IMR-90 (cell line): ENCODE data around the gene RSL1D1. TPM values are rescaled to one million over a fixed set of nuclear protein-coding genes. Genes with fewer than 3 reads are reported as not detected.

Experiments
- ATAC-seq: fragments of 200-7000 bp; cut with Tn5 transposase; 2 replicates; pipeline ENCODE4 v1.9.1; 2020; ENCODE audit warnings: low read depth, mild to moderate bottlenecking, moderate library complexity
- BruUV-seq: library from RNA; stranded (reverse); fragments of 400-500 nt; replicated peaks from 2 replicates; lab custom pipeline; 2021; lab: Mats Ljungman, UMichigan
- CTCF ChIA-PET: fragments of 300-600 bp; formaldehyde crosslinking; extraction: SDS; loops from one replicate; lab custom pipeline; 2021; ENCODE audit warnings: antibody characterized with exemption; lab: Yijun Ruan, JAX
- POLR2A ChIA-PET: fragments of 300-600 bp; sonication (Branson Sonifier 250); formaldehyde crosslinking; loops from one replicate; lab custom pipeline; 2022; ENCODE audit warnings: antibody characterized with exemption; ENCODE audit not compliant: unreplicated experiment; lab: Charles Lee
- DNase-seq: peaks from one replicate; pipeline ENCODE4 v3.0.0; 2013
- H2AFZ ChIP-seq: replicated peaks from 2 replicates; pipeline ENCODE3; 2013; ENCODE audit warnings: low read length, mild to moderate bottlenecking; ENCODE audit not compliant: poor library complexity
- H2AK5ac ChIP-seq: 2 replicates; pipeline ENCODE4 v1.6.1; 2013; ENCODE audit warnings: low read depth, low read length, inconsistent platforms
- H2AK9ac ChIP-seq: replicated peaks from 2 replicates; pipeline ENCODE3; 2013; ENCODE audit warnings: mild to moderate bottlenecking, low read depth, low read length, moderate library complexity; ENCODE audit not compliant: poor library complexity
- H2BK120ac ChIP-seq: 2 replicates; pipeline ENCODE4 v1.6.1; 2013; ENCODE audit warnings: low read depth, low read length, inconsistent platforms
- H2BK15ac ChIP-seq: 3 replicates; pipeline ENCODE4 v1.6.1; 2013; ENCODE audit warnings: low read depth, low read length, inconsistent platforms
- H2BK20ac ChIP-seq: 2 replicates; pipeline ENCODE4 v1.6.1; 2013; ENCODE audit warnings: low read depth, mild to moderate bottlenecking, inconsistent platforms, low read length, moderate library complexity
- H2BK5ac ChIP-seq: 2 replicates; pipeline ENCODE4 v1.6.1; 2013; ENCODE audit warnings: mild to moderate bottlenecking, low read depth, low read length, inconsistent platforms; ENCODE audit not compliant: poor library complexity, severe bottlenecking
- H3K14ac ChIP-seq: replicated peaks from 2 replicates; pipeline ENCODE4 v1.6.1; 2013; ENCODE audit warnings: low read depth, low read length, inconsistent platforms
- H3K18ac ChIP-seq: 2 replicates; pipeline ENCODE4 v1.6.1; 2013; ENCODE audit warnings: low read depth, low read length, control low read depth
- H3K23ac ChIP-seq: 2 replicates; pipeline ENCODE4 v1.6.1; 2013; ENCODE audit warnings: low read depth, low read length, inconsistent platforms
- H3K27ac ChIP-seq: 2 replicates; pipeline ENCODE4 v1.5.1; 2013; ENCODE audit warnings: mild to moderate bottlenecking, control low read depth, low read length; ENCODE audit not compliant: insufficient read depth
- H3K27me3 ChIP-seq: 2 replicates; pipeline ENCODE4 v1.6.1; 2013; ENCODE audit warnings: low read length; ENCODE audit not compliant: control insufficient read depth, insufficient read depth
- H3K36me3 ChIP-seq: 2 replicates; pipeline ENCODE4 v1.6.1; 2013; ENCODE audit warnings: low read length, mixed read lengths; ENCODE audit not compliant: control insufficient read depth, insufficient read depth
- H3K4ac ChIP-seq: 2 replicates; pipeline ENCODE4 v1.6.1; 2013; ENCODE audit warnings: low read depth, low read length, inconsistent platforms
- H3K4me1 ChIP-seq: 2 replicates; pipeline ENCODE4 v1.6.1; 2013; ENCODE audit warnings: low read length, mixed read lengths; ENCODE audit not compliant: control insufficient read depth, insufficient read depth
- H3K4me2 ChIP-seq: 2 replicates; pipeline ENCODE4 v1.6.1; 2013; ENCODE audit warnings: low read depth, mild to moderate bottlenecking, control low read depth, low read length, moderate library complexity
- H3K4me3 ChIP-seq: 2 replicates; pipeline ENCODE4 v1.5.1; 2013; ENCODE audit warnings: low read depth, mild to moderate bottlenecking, control low read depth, low read length, moderate library complexity; ENCODE audit not compliant: insufficient read depth
- H3K56ac ChIP-seq: 2 replicates; pipeline ENCODE4 v1.6.1; 2013; ENCODE audit warnings: low read length, inconsistent platforms; ENCODE audit not compliant: insufficient read depth; ENCODE audit errors: extremely low read depth
- H3K79me1 ChIP-seq, 2 experiments: 2 replicates each; pipeline ENCODE4 v1.6.1; 2013; ENCODE audit warnings: low read length in 2 of 2, inconsistent platforms in 1 of 2, low read depth in 1 of 2
- H3K9ac ChIP-seq: 2 replicates; pipeline ENCODE4 v1.6.1; 2013; ENCODE audit warnings: low read depth, low read length, control low read depth
- H3K9me1 ChIP-seq: 2 replicates; pipeline ENCODE4 v1.6.1; 2013; ENCODE audit warnings: low read length, inconsistent platforms; ENCODE audit not compliant: insufficient read depth
- H3K9me3 ChIP-seq: 2 replicates; pipeline ENCODE4 v1.6.1; 2013; ENCODE audit warnings: low read length; ENCODE audit not compliant: control insufficient read depth, insufficient read depth
- H4K20me1 ChIP-seq: 2 replicates; pipeline ENCODE4 v1.6.1; 2013; ENCODE audit warnings: low read length, inconsistent platforms; ENCODE audit not compliant: insufficient read depth
- H4K5ac ChIP-seq: 2 replicates; pipeline ENCODE4 v1.6.1; 2013; ENCODE audit warnings: mild to moderate bottlenecking, low read depth, low read length, control low read depth
- H4K8ac ChIP-seq, 2 experiments: 2 replicates each; pipeline ENCODE4 v1.6.1; 2013; ENCODE audit warnings: low read depth in 2 of 2, low read length in 2 of 2, control low read depth in 1 of 2, inconsistent platforms in 1 of 2
- H4K91ac ChIP-seq: 2 replicates; pipeline ENCODE4 v1.6.1; 2013; ENCODE audit warnings: low read depth, low read length, inconsistent platforms; ENCODE audit not compliant: insufficient read depth
- BHLHE40 ChIP-seq: fragments of 150-350 bp; IDR thresholded peaks from 2 replicates; pipeline ENCODE4 v1.6.1; 2016; ENCODE audit warnings: mild to moderate bottlenecking, low read depth, low read length
- CEBPB ChIP-seq: IDR thresholded peaks from 2 replicates; pipeline ENCODE4 v1.6.1; 2012; ENCODE audit warnings: low read depth, low read length, improper control_type of control experiment
- CHD1 ChIP-seq: IDR thresholded peaks from 2 replicates; pipeline ENCODE4 v1.6.1; 2012; ENCODE audit warnings: low read depth, low read length, improper control_type of control experiment
- FOS ChIP-seq: fragments of 150-350 bp; IDR thresholded peaks from 2 replicates; pipeline ENCODE4 v1.6.1; 2016; ENCODE audit warnings: low read depth, low read length
- MAFK ChIP-seq: IDR thresholded peaks from 2 replicates; pipeline ENCODE4 v1.6.1; 2012; ENCODE audit warnings: low read depth, low read length, improper control_type of control experiment
- MAZ ChIP-seq: IDR thresholded peaks from 2 replicates; pipeline ENCODE4 v1.6.1; 2012; ENCODE audit warnings: low read depth, mild to moderate bottlenecking, low read length, improper control_type of control experiment, moderate library complexity, borderline replicate concordance
- NFE2L2 ChIP-seq: fragments of 150-350 bp; IDR thresholded peaks from 2 replicates; pipeline ENCODE4 v1.6.1; 2016; ENCODE audit warnings: low read depth, mild to moderate bottlenecking, low read length
- POLR2A ChIP-seq: IDR thresholded peaks from 2 replicates; pipeline ENCODE4 v1.6.1; 2012; ENCODE audit warnings: mild to moderate bottlenecking, low read depth, low read length
- RAD21 ChIP-seq: IDR thresholded peaks from 2 replicates; pipeline ENCODE4 v1.6.1; 2012; ENCODE audit warnings: low read length, improper control_type of control experiment
- RCOR1 ChIP-seq: IDR thresholded peaks from 2 replicates; pipeline ENCODE4 v1.6.1; 2012; ENCODE audit warnings: mild to moderate bottlenecking, low read length, improper control_type of control experiment; ENCODE audit not compliant: insufficient replicate concordance
- RFX5 ChIP-seq: IDR thresholded peaks from 2 replicates; pipeline ENCODE4 v1.8.0; 2012; ENCODE audit warnings: low read depth, mild to moderate bottlenecking, low read length, moderate library complexity
- SMC3 ChIP-seq: fragments of 150-350 bp; IDR thresholded peaks from 2 replicates; pipeline ENCODE4 v1.6.1; 2016; ENCODE audit warnings: low read depth, mild to moderate bottlenecking, antibody characterized with exemption, low read length, moderate library complexity
- USF2 ChIP-seq: fragments of 150-350 bp; IDR thresholded peaks from 2 replicates; pipeline ENCODE4 v1.6.1; 2017; ENCODE audit warnings: mild to moderate bottlenecking, antibody characterized with exemption, low read length, low read depth
- WGBS, 2 experiments: methylation state at CpG; one replicate each; pipeline versions ENCODE4 v1.1.5 to v1.1.7; 2013; ENCODE audit warnings: missing lambda C conversion rate in 2 of 2; ENCODE audit not compliant: insufficient read length in 1 of 2; ENCODE audit errors: extremely low coverage in 2 of 2; 5-methylcytosine and 5-hydroxymethylcytosine counted together
- dilution Hi-C: fragments of 300-500 bp; cut with HindIII; formaldehyde crosslinking; loops from one replicate; pipeline ENCODE4 v1.14.3; 2018; ENCODE audit warnings: low sequenced_read_pairs; ENCODE audit not compliant: unreplicated experiment
- in situ Hi-C: fragments of 300-500 bp; cut with MboI; formaldehyde crosslinking; loops from 3 replicates; pipeline ENCODE4 v1.14.3; 2019; ENCODE audit warnings: low sequenced_read_pairs, inconsistent platforms, mixed read lengths
- intact Hi-C: fragments of 100-400 bp; cut with micrococcal nuclease; formaldehyde crosslinking; loops from 2 replicates; pipeline ENCODE4 v1.10.0; 2022
- polyA plus RNA-seq, 3 experiments: library from polyadenylated mRNA; depleted of rRNA; stranded (reverse); fragments of >200 nt; gene quantifications; 2 replicates each; pipeline ENCODE4 v1.2.3, GENCODE V29; 2012; ENCODE audit warnings: low replicate concordance in 1 of 3
- total RNA-seq: library from RNA; depleted of rRNA; stranded (reverse); fragments of >200 nt; gene quantifications from 2 replicates; pipeline ENCODE4 v1.2.3, GENCODE V29; 2012
- TF ChIP-seq, protein P1 (sequence below): fragments of 150-350 bp; IDR thresholded peaks from 2 replicates; pipeline ENCODE4 v1.6.1; 2016; ENCODE audit warnings: low read depth, mild to moderate bottlenecking, low read length, moderate library complexity, borderline replicate concordance
- TF ChIP-seq, protein P2 (sequence below): conservative IDR thresholded peaks from 2 replicates; pipeline ENCODE4 v1.5.1; 2012; ENCODE audit warnings: mild to moderate bottlenecking, low read depth, low read length, improper control_type of control experiment

The RSL1D1 gene
- total and polyA plus RNA-seq, 2 of the 4 experiments (the other 2 are of a cell fraction) = 63.8 to 77.4 TPM

DNA sequence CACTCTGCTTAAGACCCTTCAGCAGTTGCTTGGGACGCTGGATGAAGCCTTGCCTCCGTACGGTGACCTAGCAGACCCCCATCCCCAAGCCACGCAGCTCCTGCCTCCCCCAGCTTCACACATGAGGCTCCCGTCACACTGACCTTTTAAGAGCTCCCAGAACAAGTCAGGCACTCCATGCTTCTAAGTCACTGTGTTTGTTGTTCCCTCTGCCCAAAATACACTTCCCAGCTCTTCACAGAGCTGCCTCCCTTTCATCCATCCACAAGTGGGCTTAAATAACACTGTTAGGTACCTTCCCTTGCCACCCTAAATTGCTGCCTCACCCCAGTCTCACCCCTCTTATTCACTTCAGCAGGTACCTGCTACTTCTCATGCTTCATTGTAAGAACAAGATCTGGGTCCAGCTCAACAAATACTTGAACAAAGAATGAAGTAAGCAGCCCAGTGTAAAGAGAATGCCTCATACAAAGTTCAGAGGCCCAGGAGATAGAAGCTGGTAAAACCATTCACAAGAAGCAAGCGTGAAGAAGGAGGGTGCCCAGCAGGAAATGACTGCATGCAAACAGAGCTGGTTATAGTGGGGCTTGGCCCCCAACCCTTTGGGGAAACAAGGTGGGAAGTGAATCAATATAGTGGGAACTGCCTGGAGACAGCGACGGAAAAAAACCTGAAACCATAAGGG, 60.1 kb downstream of the RSL1D1 start:
- H3K23ac ChIP-seq = peak overlapping the region; percentile 30; the same call in 1 of the 2 replicates
- H3K18ac ChIP-seq = no peak overlapping the region
- no peak overlapping the region; the same call in 1 of the 2 replicates for H3K4me2 ChIP-seq
- H3K14ac ChIP-seq = 0 out of 2 replicates have a peak overlapping the region, but pooled peaks have one; percentile 13
- peaks cover 5% of the 10 kb centered on the region for H3K36me3 ChIP-seq
- no peak overlapping the region for H3K56ac ChIP-seq
- no peak overlapping the region for H2BK5ac ChIP-seq
- in situ Hi-C loops (no loop called here), dilution Hi-C loops (no loop called here), intact Hi-C loops (no loop called here)
- peaks cover 68% of the 10 kb centered on the region for H4K20me1 ChIP-seq
- no peak overlapping the region for H3K9ac ChIP-seq
- H3K9me1 ChIP-seq = peaks cover 22% of the 10 kb centered on the region
- no peak overlapping the region for H2BK120ac ChIP-seq
- BruUV-seq = no TSS peak
- H2AK5ac ChIP-seq = no peak overlapping the region
- POLR2A ChIA-PET = no interaction called here
- H3K9me3 ChIP-seq = no peaks in the 10 kb centered on the region
- H3K4ac ChIP-seq = no peak overlapping the region
- ATAC-seq = no peak
- no peak overlapping the region for H2AFZ ChIP-seq
- DNase-seq = no peak
- H4K5ac ChIP-seq = no peak overlapping the region
- no peak overlapping the region for H3K4me3 ChIP-seq
- no peak overlapping the region for H2BK15ac ChIP-seq
- no peak overlapping the region for H4K8ac ChIP-seq
- H2BK20ac ChIP-seq = no peak overlapping the region
- CTCF ChIA-PET = interaction anchor here (1.5 to 2.6 kb wide), 2 partner anchors 10 to 16 kb away, joined by 3 to 9 read pairs; no protein-coding TSS in a partner anchor
- H3K27me3 ChIP-seq = no peaks in the 10 kb centered on the region
- H3K4me1 ChIP-seq = peaks cover 17% of the 10 kb centered on the region
- 90% methylated on average over 6 of the region's 8 CpGs; no CpG with 5 or more reads in 1 of the 2 experiments for WGBS, 2 experiments
- peak overlapping the region; percentile 8; the same call in 1 of the 2 replicates for H3K27ac ChIP-seq
- no peak overlapping the region for H4K91ac ChIP-seq
- peaks cover 3 to 69% of the 10 kb centered on the region in 2 experiments; a peak in 3 of 4 replicates for H3K79me1 ChIP-seq
- H2AK9ac ChIP-seq = no peak overlapping the region
- TF ChIP-seq RCOR1 = no peak
- TF ChIP-seq POLR2A = no peak
- no peak for TF ChIP-seq SMC3
- TF ChIP-seq, protein P1, sequence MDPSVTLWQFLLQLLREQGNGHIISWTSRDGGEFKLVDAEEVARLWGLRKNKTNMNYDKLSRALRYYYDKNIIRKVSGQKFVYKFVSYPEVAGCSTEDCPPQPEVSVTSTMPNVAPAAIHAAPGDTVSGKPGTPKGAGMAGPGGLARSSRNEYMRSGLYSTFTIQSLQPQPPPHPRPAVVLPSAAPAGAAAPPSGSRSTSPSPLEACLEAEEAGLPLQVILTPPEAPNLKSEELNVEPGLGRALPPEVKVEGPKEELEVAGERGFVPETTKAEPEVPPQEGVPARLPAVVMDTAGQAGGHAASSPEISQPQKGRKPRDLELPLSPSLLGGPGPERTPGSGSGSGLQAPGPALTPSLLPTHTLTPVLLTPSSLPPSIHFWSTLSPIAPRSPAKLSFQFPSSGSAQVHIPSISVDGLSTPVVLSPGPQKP = no peak
- no peak for TF ChIP-seq CEBPB
- TF ChIP-seq CHD1 = no peak
- TF ChIP-seq RAD21 = no peak
- no peak for TF ChIP-seq BHLHE40
- TF ChIP-seq RFX5 = no peak
- TF ChIP-seq MAFK = no peak
- no peak for TF ChIP-seq USF2
- no peak for TF ChIP-seq MAZ
- no peak for TF ChIP-seq FOS
- TF ChIP-seq, protein P2, sequence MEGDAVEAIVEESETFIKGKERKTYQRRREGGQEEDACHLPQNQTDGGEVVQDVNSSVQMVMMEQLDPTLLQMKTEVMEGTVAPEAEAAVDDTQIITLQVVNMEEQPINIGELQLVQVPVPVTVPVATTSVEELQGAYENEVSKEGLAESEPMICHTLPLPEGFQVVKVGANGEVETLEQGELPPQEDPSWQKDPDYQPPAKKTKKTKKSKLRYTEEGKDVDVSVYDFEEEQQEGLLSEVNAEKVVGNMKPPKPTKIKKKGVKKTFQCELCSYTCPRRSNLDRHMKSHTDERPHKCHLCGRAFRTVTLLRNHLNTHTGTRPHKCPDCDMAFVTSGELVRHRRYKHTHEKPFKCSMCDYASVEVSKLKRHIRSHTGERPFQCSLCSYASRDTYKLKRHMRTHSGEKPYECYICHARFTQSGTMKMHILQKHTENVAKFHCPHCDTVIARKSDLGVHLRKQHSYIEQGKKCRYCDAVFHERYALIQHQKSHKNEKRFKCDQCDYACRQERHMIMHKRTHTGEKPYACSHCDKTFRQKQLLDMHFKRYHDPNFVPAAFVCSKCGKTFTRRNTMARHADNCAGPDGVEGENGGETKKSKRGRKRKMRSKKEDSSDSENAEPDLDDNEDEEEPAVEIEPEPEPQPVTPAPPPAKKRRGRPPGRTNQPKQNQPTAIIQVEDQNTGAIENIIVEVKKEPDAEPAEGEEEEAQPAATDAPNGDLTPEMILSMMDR = no peak
- TF ChIP-seq NFE2L2 = no peak
